GM19455 (cell line): ENCODE data around the gene SPRR2F.
"Not testable (repeated sequence)": the region's sequence is repeated elsewhere in the genome, so short reads cannot be mapped to it uniquely, and the experiment has no call there.

Source experiments
- ATAC-seq: cut with Tn5 transposase; IDR thresholded peaks from one replicate; pipeline ENCODE4 v1.9.1; 2021; ENCODE audit not compliant: unreplicated experiment

Gene SPRR2F

GRCh38 chr1:153113416-153113815 lies at the start of gene SPRR2F:
SPRR2F (minus strand) TSS chr1:153113516; CDS start chr1:153112733, 783 bp downstream.
- ATAC-seq = no peak

GRCh38 chr1:153155541-153155940 lies 42.2 kb upstream of the SPRR2F start:
- no peak for ATAC-seq

GRCh38 chr1:153152481-153152880 lies 39.2 kb upstream of the SPRR2F start:
- no peak for ATAC-seq

- no peak for ATAC-seq
These were observed 37.5 kb upstream of the SPRR2F start, which contains the start of gene SPRR2G for GRCh38 chr1:153150846-153151245. SPRR2G (minus strand) TSS chr1:153150890; CDS start chr1:153150110, 780 bp downstream.

- ATAC-seq = no peak
These were observed 28.1 kb upstream of the SPRR2F start for GRCh38 chr1:153141377-153141776.

GRCh38 chr1:153140484-153140883 lies 27.2 kb upstream of the SPRR2F start:
- no peak for ATAC-seq

- ATAC-seq = no peak
These were observed 20.4 kb upstream of the SPRR2F start for GRCh38 chr1:153133743-153134142.

GRCh38 chr1:153133267-153133666 lies 20.0 kb upstream of the SPRR2F start:
- ATAC-seq = no peak

GRCh38 chr1:153128688-153129087 lies 15.4 kb upstream of the SPRR2F start:
- not testable (repeated sequence) for ATAC-seq

- ATAC-seq = no peak
These were observed 14.0 kb upstream of the SPRR2F start for GRCh38 chr1:153127296-153127695.

- ATAC-seq = no peak
These were observed 12.2 kb upstream of the SPRR2F start for GRCh38 chr1:153125536-153125935.

- not testable (repeated sequence) for ATAC-seq
These were observed 10.5 kb upstream of the SPRR2F start for GRCh38 chr1:153123793-153124192.

GRCh38 chr1:153122831-153123421 lies 9.6 kb upstream of the SPRR2F start:
- ATAC-seq = no peak

GRCh38 chr1:153120945-153121344 lies 7.6 kb upstream of the SPRR2F start:
- ATAC-seq = no peak

GRCh38 chr1:153119491-153119971 lies 6.2 kb upstream of the SPRR2F start:
- ATAC-seq = no peak

- not testable (repeated sequence) for ATAC-seq
These were observed 1.9 kb upstream of the SPRR2F start for GRCh38 chr1:153115264-153115663.

GRCh38 chr1:153112454-153112853 lies 862 bp downstream of the SPRR2F start:
- not testable (repeated sequence) for ATAC-seq

GRCh38 chr1:153100245-153100644 lies 13.1 kb downstream of the SPRR2F start:
- ATAC-seq = no peak

GRCh38 chr1:153099461-153100045 lies 13.8 kb downstream of the SPRR2F start:
- no peak for ATAC-seq

- ATAC-seq = no peak
These were observed 17.6 kb downstream of the SPRR2F start for GRCh38 chr1:153095764-153096163.

- no peak for ATAC-seq
These were observed 18.9 kb downstream of the SPRR2F start, which contains the start of gene SPRR2E for GRCh38 chr1:153094426-153094825. SPRR2E (minus strand) TSS chr1:153094526; CDS start chr1:153093751, 775 bp downstream.

GRCh38 chr1:153087652-153088051 lies 25.7 kb downstream of the SPRR2F start:
- no peak for ATAC-seq
